BJ (cell line): ENCODE data around the gene ATP8A1. TPM values are rescaled to one million over a fixed set of nuclear protein-coding genes. Genes with fewer than 3 reads are reported as not detected.

Experiments
- CTCF ChIA-PET: fragments of 350-600 bp; formaldehyde crosslinking; extraction: SDS; loops from one replicate; lab custom pipeline; 2021; ENCODE audit warnings: antibody characterized with exemption, inconsistent platforms; lab: Yijun Ruan, JAX
- POLR2A ChIA-PET: fragments of 300-600 bp; sonication (Branson Sonifier 250); formaldehyde crosslinking; extraction: SDS; loops from one replicate; lab custom pipeline; 2021; ENCODE audit warnings: antibody characterized with exemption; lab: Charles Lee
- DNase-seq: peaks from one replicate; pipeline ENCODE4 v3.0.0-alpha.2; 2011; ENCODE audit warnings: low read depth
- H3K27me3 ChIP-seq: 2 replicates; pipeline ENCODE4 v1.6.0; 2011; ENCODE audit warnings: low read length; ENCODE audit not compliant: control insufficient read depth, insufficient read depth
- H3K36me3 ChIP-seq: 2 replicates; pipeline ENCODE4 v1.5.1; 2011; ENCODE audit warnings: low read length; ENCODE audit not compliant: control insufficient read depth, insufficient read depth
- H3K4me3 ChIP-seq: 2 replicates; pipeline ENCODE4 v1.5.1; 2011; ENCODE audit warnings: low read depth, mild to moderate bottlenecking, control low read depth, low read length
- polyA plus RNA-seq: library from polyadenylated mRNA; depleted of rRNA; stranded (reverse); fragments of >200 nt; gene quantifications from 2 replicates; pipeline ENCODE4 v1.2.3, GENCODE V29; 2011
- TF ChIP-seq, protein P1 (sequence below): IDR thresholded peaks from 2 replicates; pipeline ENCODE4 v1.5.1; 2011; ENCODE audit warnings: low read depth, mild to moderate bottlenecking, control low read depth, inconsistent platforms, low read length, moderate library complexity; ENCODE audit not compliant: insufficient read depth

The ATP8A1 gene
- polyA plus RNA-seq, 1 experiment: 0.02 TPM

DNA sequence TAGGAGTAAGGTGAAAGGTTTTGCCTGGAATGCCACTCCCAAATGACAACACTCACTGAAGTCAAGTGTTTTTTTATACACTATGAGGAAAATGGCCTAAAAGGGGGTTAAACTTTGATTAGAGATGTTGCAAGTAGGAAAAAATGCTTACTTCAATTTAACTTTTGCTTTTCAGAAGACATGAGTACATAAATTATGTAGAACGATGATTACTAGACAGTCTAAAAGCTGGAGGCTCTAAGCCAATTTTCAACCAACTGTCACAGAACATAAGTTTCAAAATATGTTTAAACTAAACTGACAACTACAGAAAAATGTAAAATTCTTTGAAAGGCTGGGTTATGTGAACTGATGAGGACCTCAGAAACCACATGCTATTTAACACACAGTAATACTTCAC lies 176.2 kb downstream of the ATP8A1 start:
- ChIA-PET POLR2A (no interaction called here), CTCF (no interaction called here)
- no peak for DNase-seq
- Histone ChIP-seq H3K27me3 (no peaks in the 10 kb centered on the region), H3K4me3 (no peak overlapping the region), H3K36me3 (no peaks in the 10 kb centered on the region)
- TF ChIP-seq, protein P1, sequence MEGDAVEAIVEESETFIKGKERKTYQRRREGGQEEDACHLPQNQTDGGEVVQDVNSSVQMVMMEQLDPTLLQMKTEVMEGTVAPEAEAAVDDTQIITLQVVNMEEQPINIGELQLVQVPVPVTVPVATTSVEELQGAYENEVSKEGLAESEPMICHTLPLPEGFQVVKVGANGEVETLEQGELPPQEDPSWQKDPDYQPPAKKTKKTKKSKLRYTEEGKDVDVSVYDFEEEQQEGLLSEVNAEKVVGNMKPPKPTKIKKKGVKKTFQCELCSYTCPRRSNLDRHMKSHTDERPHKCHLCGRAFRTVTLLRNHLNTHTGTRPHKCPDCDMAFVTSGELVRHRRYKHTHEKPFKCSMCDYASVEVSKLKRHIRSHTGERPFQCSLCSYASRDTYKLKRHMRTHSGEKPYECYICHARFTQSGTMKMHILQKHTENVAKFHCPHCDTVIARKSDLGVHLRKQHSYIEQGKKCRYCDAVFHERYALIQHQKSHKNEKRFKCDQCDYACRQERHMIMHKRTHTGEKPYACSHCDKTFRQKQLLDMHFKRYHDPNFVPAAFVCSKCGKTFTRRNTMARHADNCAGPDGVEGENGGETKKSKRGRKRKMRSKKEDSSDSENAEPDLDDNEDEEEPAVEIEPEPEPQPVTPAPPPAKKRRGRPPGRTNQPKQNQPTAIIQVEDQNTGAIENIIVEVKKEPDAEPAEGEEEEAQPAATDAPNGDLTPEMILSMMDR: no peak

DNA sequence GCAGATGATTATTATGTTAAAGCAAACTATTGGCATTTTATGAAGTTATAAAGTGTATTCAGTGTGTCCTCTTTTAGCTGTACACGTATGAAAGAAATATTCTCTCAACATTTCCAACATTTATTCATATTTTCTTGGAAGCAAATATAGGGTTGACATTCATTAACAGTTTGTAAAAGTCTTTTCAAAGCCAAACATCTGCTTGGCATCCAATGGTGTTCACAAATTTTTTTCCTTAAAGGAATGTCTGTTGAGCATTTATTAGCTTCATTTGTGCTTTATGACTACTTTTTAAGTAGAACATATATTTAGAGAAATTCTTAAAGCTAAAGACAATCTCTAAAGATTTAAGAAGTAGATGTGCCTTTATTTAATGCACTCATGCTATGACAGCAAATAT lies 176.6 kb downstream of the ATP8A1 start:
- POLR2A ChIA-PET: no interaction called here
- Histone ChIP-seq H3K27me3 (no peaks in the 10 kb centered on the region), H3K4me3 (no peak overlapping the region), H3K36me3 (no peaks in the 10 kb centered on the region)
- TF ChIP-seq, protein P1: no peak
- no peak for DNase-seq
- CTCF ChIA-PET: no interaction called here

DNA sequence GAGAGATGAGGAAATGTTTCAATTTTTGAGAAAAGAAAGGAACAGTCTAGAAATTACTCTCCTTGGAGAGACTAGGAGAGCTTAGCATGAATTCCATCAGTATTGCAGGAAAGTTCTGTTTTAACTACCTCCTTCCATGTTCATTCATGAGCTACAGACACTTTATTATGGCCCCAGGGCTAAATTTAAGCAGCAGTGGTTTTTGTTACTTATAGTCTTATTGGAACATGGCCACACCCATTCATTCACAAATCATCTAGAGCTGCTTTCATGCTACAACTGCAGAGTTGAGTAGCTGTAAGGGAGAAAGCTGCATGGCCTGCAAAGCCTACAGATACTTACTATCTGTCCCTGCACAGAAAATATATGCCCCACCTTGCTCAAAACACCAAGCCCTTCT lies 178.0 kb downstream of the ATP8A1 start:
- no peak overlapping the region for H3K4me3 ChIP-seq
- H3K27me3 ChIP-seq: no peaks in the 10 kb centered on the region
- POLR2A ChIA-PET: no interaction called here
- CTCF ChIA-PET: no interaction called here
- DNase-seq: no peak
- H3K36me3 ChIP-seq: no peaks in the 10 kb centered on the region
- TF ChIP-seq, protein P1: no peak

DNA sequence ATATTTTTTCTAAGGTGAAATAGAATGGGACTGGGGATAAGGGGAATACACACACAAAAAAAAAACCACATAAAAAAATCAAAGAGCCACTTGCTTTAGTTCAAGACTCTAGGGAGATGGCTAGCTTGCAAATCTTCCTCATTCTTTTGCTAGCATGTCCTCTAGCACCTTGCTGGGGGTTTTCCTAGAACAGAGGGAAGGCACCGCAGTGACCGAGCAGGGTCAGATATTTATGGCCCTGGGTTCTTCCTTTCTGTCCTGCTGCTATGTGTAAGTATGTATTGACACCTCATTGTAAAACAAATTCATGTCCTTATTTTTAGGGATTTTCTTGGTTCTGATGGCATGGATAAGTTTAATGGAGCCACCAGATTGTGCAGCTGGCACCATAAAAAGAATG lies 178.4 kb downstream of the ATP8A1 start:
- Histone ChIP-seq H3K4me3 (no peak overlapping the region), H3K27me3 (no peaks in the 10 kb centered on the region), H3K36me3 (no peaks in the 10 kb centered on the region)
- no peak for DNase-seq
- TF ChIP-seq, protein P1: no peak
- ChIA-PET POLR2A (no interaction called here), CTCF (no interaction called here)

GRCh38 chr4:42474406-42474805 lies 182.5 kb downstream of the ATP8A1 start:
- Histone ChIP-seq H3K27me3 (no peaks in the 10 kb centered on the region), H3K4me3 (no peak overlapping the region), H3K36me3 (no peaks in the 10 kb centered on the region)
- CTCF ChIA-PET: no interaction called here
- POLR2A ChIA-PET: no interaction called here
- no peak for DNase-seq
- TF ChIP-seq, protein P1: no peak
